H1 (cell line): ENCODE results near the gene ARHGAP22. TPM values are rescaled to one million over a fixed set of nuclear protein-coding genes. Genes with fewer than 3 reads are reported as not detected.

Experiments
- CTCF ChIA-PET: fragments of 300-600 bp; sonication (Branson Sonifier 250); formaldehyde crosslinking; loops from one replicate; lab custom pipeline; 2021; ENCODE audit not compliant: partially characterized antibody; lab: Charles Lee
- POLR2A ChIA-PET: fragments of 300-600 bp; sonication (Branson Sonifier 250); formaldehyde crosslinking; loops from one replicate; lab custom pipeline; 2021; ENCODE audit warnings: inconsistent platforms; ENCODE audit not compliant: partially characterized antibody; lab: Charles Lee
- DNase-seq, 2 experiments: peaks; one replicate each; pipeline versions ENCODE4 v3.0.0 to v3.0.0-alpha.2; 2010 to 2022; ENCODE audit warnings: low spot score in 2 of 2, low read depth in 1 of 2, mixed read lengths in 1 of 2
- FAIRE-seq: peaks from 2 replicates; lab custom pipeline; 2011; peaks lifted over from hg19 to GRCh38; lab: Jason Lieb, UNC
- H2AFZ ChIP-seq: 2 replicates; pipeline ENCODE4 v1.8.1; 2012; ENCODE audit warnings: low read length, inconsistent platforms
- H2AK5ac ChIP-seq: 2 replicates; pipeline ENCODE4 v1.6.1; 2013; ENCODE audit warnings: low read depth, low read length
- H2BK120ac ChIP-seq: replicated peaks from 2 replicates; pipeline ENCODE3; 2013; ENCODE audit warnings: low read depth, low read length, inconsistent platforms
- H2BK12ac ChIP-seq: 2 replicates; pipeline ENCODE4 v1.6.1; 2013; ENCODE audit warnings: low read depth, low read length
- H2BK15ac ChIP-seq: 2 replicates; pipeline ENCODE4 v1.6.1; 2013; ENCODE audit warnings: low read length
- H2BK20ac ChIP-seq: 2 replicates; pipeline ENCODE4 v1.6.1; 2013; ENCODE audit warnings: low read length
- H2BK5ac ChIP-seq: 2 replicates; pipeline ENCODE4 v1.6.1; 2013; ENCODE audit warnings: low read depth, low read length
- H3K14ac ChIP-seq: 2 replicates; pipeline ENCODE4 v1.6.1; 2013; ENCODE audit warnings: inconsistent platforms; ENCODE audit not compliant: insufficient read length
- H3K18ac ChIP-seq: 2 replicates; pipeline ENCODE4 v1.6.1; 2013; ENCODE audit warnings: low read length; ENCODE audit errors: extremely low read depth
- H3K23ac ChIP-seq: 2 replicates; pipeline ENCODE4 v1.6.1; 2013; ENCODE audit warnings: inconsistent platforms; ENCODE audit not compliant: insufficient read length
- H3K23me2 ChIP-seq: 2 replicates; pipeline ENCODE4 v1.6.1; 2013; ENCODE audit warnings: low read depth, low read length
- H3K27ac ChIP-seq: 2 replicates; pipeline ENCODE4 v1.6.1; 2011; ENCODE audit warnings: low read depth, low read length, inconsistent platforms
- H3K27me3 ChIP-seq, 4 experiments: replicated peaks in 1 of 4; 1 replicate in 1 of 4; 2 replicates in 3 of 4; pipeline versions ENCODE4 v1.6.1 to v1.8.1; 2011 to 2013; ENCODE audit warnings: low read length in 3 of 4, mild to moderate bottlenecking in 3 of 4, inconsistent platforms in 2 of 4, mixed read lengths in 2 of 4, moderate library complexity in 1 of 4; ENCODE audit not compliant: control insufficient read depth in 3 of 4, insufficient read depth in 3 of 4; ENCODE audit errors: extremely low read depth in 1 of 4
- H3K36me3 ChIP-seq, 4 experiments: 2 replicates each; pipeline versions ENCODE4 v1.6.1 to v1.8.1; 2011 to 2013; ENCODE audit warnings: mild to moderate bottlenecking in 4 of 4, low read length in 3 of 4, moderate library complexity in 2 of 4, control low read depth in 1 of 4, inconsistent platforms in 1 of 4; ENCODE audit not compliant: insufficient read depth in 4 of 4, control insufficient read depth in 2 of 4
- H3K4ac ChIP-seq: replicated peaks from 2 replicates; pipeline ENCODE3; 2013; ENCODE audit warnings: low read length, low read depth, mixed read lengths, inconsistent platforms; ENCODE audit not compliant: insufficient read length
- H3K4me1 ChIP-seq, 4 experiments: replicated peaks in 1 of 4; 1 replicate in 1 of 4; 2 replicates in 3 of 4; pipeline versions ENCODE4 v1.6.1 to v1.8.1; 2011 to 2013; ENCODE audit warnings: low read length in 3 of 4, inconsistent platforms in 2 of 4, mixed read lengths in 1 of 4; ENCODE audit not compliant: insufficient read depth in 4 of 4, control insufficient read depth in 3 of 4
- H3K4me2 ChIP-seq, 2 experiments: 2 replicates each; pipeline versions ENCODE4 v1.6.1 to v1.8.1; 2011 to 2013; ENCODE audit warnings: low read depth in 2 of 2, low read length in 2 of 2, control low read depth in 1 of 2, inconsistent platforms in 1 of 2, mild to moderate bottlenecking in 1 of 2; ENCODE audit not compliant: insufficient read depth in 1 of 2
- H3K4me3 ChIP-seq, 4 experiments: fragments of 200-600, 300-600 bp in 1 of 4; sonication (generic), shearing (Covaris generic), sonication (Bioruptor Twin) in 1 of 4; 2 replicates each; pipeline versions ENCODE4 v1.5.1 to v1.8.1; 2011 to 2016; ENCODE audit warnings: low read length in 4 of 4, low read depth in 3 of 4, control low read depth in 2 of 4, inconsistent platforms in 2 of 4, mild to moderate bottlenecking in 2 of 4, mixed read lengths in 1 of 4, moderate library complexity in 1 of 4; ENCODE audit not compliant: insufficient read depth in 2 of 4; ENCODE audit errors: extremely low read depth in 1 of 4
- H3K56ac ChIP-seq: replicated peaks from 2 replicates; pipeline ENCODE3; 2013; ENCODE audit warnings: low read depth, mild to moderate bottlenecking, mixed read lengths, low read length, inconsistent platforms; ENCODE audit not compliant: insufficient read length
- H3K79me1 ChIP-seq: 2 replicates; pipeline ENCODE4 v1.6.1; 2013; ENCODE audit warnings: low read depth, low read length, control low read depth
- H3K79me2 ChIP-seq, 2 experiments: 2 replicates each; pipeline versions ENCODE4 v1.6.1 to v1.8.1; 2012 to 2013; ENCODE audit warnings: low read length in 2 of 2, mild to moderate bottlenecking in 2 of 2, inconsistent platforms in 1 of 2; ENCODE audit not compliant: insufficient read depth in 2 of 2, control insufficient read depth in 1 of 2
- H3K9ac ChIP-seq, 4 experiments: replicated peaks in 1 of 4; 1 replicate in 1 of 4; 2 replicates in 3 of 4; pipeline versions ENCODE4 v1.6.1 to v1.8.1; 2011 to 2013; ENCODE audit warnings: low read depth in 3 of 4, low read length in 3 of 4, control low read depth in 2 of 4, mild to moderate bottlenecking in 2 of 4, moderate library complexity in 2 of 4, inconsistent platforms in 1 of 4; ENCODE audit errors: extremely low read depth in 1 of 4
- H3K9me3 ChIP-seq, 2 experiments: 2 replicates each; pipeline versions ENCODE4 v1.6.1 to v1.8.1; 2012 to 2013; ENCODE audit warnings: mild to moderate bottlenecking in 2 of 2, moderate library complexity in 2 of 2, control low read depth in 1 of 2, inconsistent platforms in 1 of 2, low read depth in 1 of 2, low read length in 1 of 2, mixed read lengths in 1 of 2; ENCODE audit not compliant: insufficient read depth in 2 of 2
- H4K20me1 ChIP-seq, 2 experiments: replicated peaks in 1 of 2; 2 replicates each; pipeline versions ENCODE3 to v1.8.1; 2011 to 2013; ENCODE audit warnings: inconsistent platforms in 2 of 2, low read length in 2 of 2, mild to moderate bottlenecking in 1 of 2; ENCODE audit not compliant: insufficient read depth in 2 of 2, control insufficient read depth in 1 of 2
- H4K5ac ChIP-seq: 2 replicates; pipeline ENCODE4 v1.6.1; 2013; ENCODE audit warnings: low read length, low read depth, mixed read lengths, inconsistent platforms; ENCODE audit not compliant: insufficient read length
- H4K8ac ChIP-seq: 2 replicates; pipeline ENCODE4 v1.8.0; 2013; ENCODE audit warnings: mild to moderate bottlenecking, moderate library complexity, low read length, inconsistent platforms; ENCODE audit not compliant: insufficient read depth; ENCODE audit errors: extremely low read depth
- H4K91ac ChIP-seq: replicated peaks from 2 replicates; pipeline ENCODE3; 2013; ENCODE audit warnings: low read length, mixed read lengths, inconsistent platforms; ENCODE audit not compliant: insufficient read length
- ATF3 ChIP-seq: IDR thresholded peaks from 2 replicates; pipeline ENCODE4 v1.6.1; 2011; ENCODE audit warnings: low read depth, mild to moderate bottlenecking, low read length; ENCODE audit not compliant: insufficient read depth
- CHD1 ChIP-seq: IDR thresholded peaks from 2 replicates; pipeline ENCODE4 v1.6.1; 2012; ENCODE audit warnings: low read depth, low read length, improper control_type of control experiment
- CHD2 ChIP-seq: IDR thresholded peaks from 2 replicates; pipeline ENCODE4 v1.6.1; 2012; ENCODE audit warnings: low read length, improper control_type of control experiment
- CTBP2 ChIP-seq: IDR thresholded peaks from 2 replicates; pipeline ENCODE4 v1.7.0; 2011; ENCODE audit warnings: borderline replicate concordance, mild to moderate bottlenecking, moderate library complexity, mixed read lengths, low read length; ENCODE audit not compliant: insufficient read depth, insufficient read length
- CTCF ChIP-seq, 3 experiments: IDR thresholded peaks; 1 replicate in 2 of 3; 2 replicates in 1 of 3; pipeline versions ENCODE4 v1.5.1 to v1.6.1; 2011; ENCODE audit warnings: low read length in 3 of 3, mild to moderate bottlenecking in 3 of 3, inconsistent platforms in 2 of 3, low read depth in 1 of 3, moderate library complexity in 1 of 3; ENCODE audit not compliant: insufficient read depth in 1 of 3; ENCODE audit errors: control extremely low read depth in 1 of 3
- EP300 ChIP-seq, 2 experiments: IDR thresholded peaks; 1 replicate in 1 of 2; 2 replicates in 1 of 2; pipeline ENCODE4 v1.6.1; 2011 to 2012; ENCODE audit warnings: low read depth in 2 of 2, low read length in 2 of 2, mild to moderate bottlenecking in 2 of 2, borderline replicate concordance in 1 of 2, inconsistent platforms in 1 of 2, moderate library complexity in 1 of 2
- GTF2F1 ChIP-seq: IDR thresholded peaks from 2 replicates; pipeline ENCODE4 v1.6.1; 2012; ENCODE audit warnings: low read depth, low read length, improper control_type of control experiment, borderline replicate concordance
- RXRA ChIP-seq: IDR thresholded peaks from 2 replicates; pipeline ENCODE4 v1.6.1; 2011; ENCODE audit warnings: low read depth, mild to moderate bottlenecking, low read length, moderate library complexity; ENCODE audit not compliant: insufficient read depth
- WGBS, 2 experiments: shearing (Covaris generic) in 1 of 2; methylation state at CpG; one replicate each; pipeline versions ENCODE4 v1.1.6 to v1.1.7; 2013 to 2015; ENCODE audit warnings: low lambda C conversion rate in 2 of 2, mixed read lengths in 2 of 2, inconsistent platforms in 1 of 2, low coverage in 1 of 2, missing lambda C conversion rate in 1 of 2; ENCODE audit not compliant: insufficient replicate concordance in 2 of 2, insufficient coverage in 1 of 2, insufficient read length in 1 of 2; ENCODE audit errors: extremely low coverage in 1 of 2, missing lambda C conversion rate in 1 of 2; 5-methylcytosine and 5-hydroxymethylcytosine counted together
- polyA plus RNA-seq, 7 experiments: library from polyadenylated mRNA; depleted of rRNA in 3 of 7; stranded (reverse) in 5 of 7; unstranded in 2 of 7; fragments of >200 nt in 5 of 7; fragments of 200-250 nt in 2 of 7; gene quantifications; 1 replicate in 5 of 7; 2 replicates in 1 of 7; 4 replicates in 1 of 7; pipeline versions ENCODE4 v1.2.1 to v1.2.3, GENCODE V29; 2011 to 2013; ENCODE audit warnings: missing spikeins in 2 of 7, mixed read lengths in 2 of 7
- total RNA-seq: library from RNA; stranded (reverse); fragmentation: NEBNext Ultra II Directional; extraction: Animal tissue kit (Norgen Biotek cat#: 25700); gene quantifications from 2 replicates; pipeline ENCODE4 v1.2.1, GENCODE V29; 2021

Gene ARHGAP22
- total and polyA plus RNA-seq, 2 of the 8 experiments (the other 6 are each of a cell fraction or from before 2014, with no cell fraction given), result 3.6 to 11.2 TPM

- DNase-seq (peak in 1 of 2 experiments; percentile 39), FAIRE-seq (no peak)
- TF ChIP-seq RXRA (no peak), CHD2 (no peak), GTF2F1 (no peak), CHD1 (no peak), EP300 (IDR thresholded peaks at IDR 0.05; ENCODE audit: borderline replicate concordance in 1 of 2, low read depth in 2 of 2, low read length in 2 of 2) (no peak), CTCF (IDR thresholded peaks at IDR 0.05; ENCODE audit: control extremely low read depth in 1 of 3, insufficient read depth in 1 of 3, low read depth in 1 of 3, low read length in 3 of 3) (no peak), ATF3 (no peak), CTBP2 (no peak)
Measured at GRCh38 chr10:48468866-48469511, 135.9 kb downstream of the ARHGAP22 start.

More at GRCh38 chr10:48468866-48469511, 135.9 kb downstream of the ARHGAP22 start:
- Histone ChIP-seq H3K4me3 (no peak overlapping the region), H4K8ac (no peak overlapping the region), H3K23me2 (peaks cover 4% of the 10 kb centered on the region; the same call in 1 of the 2 replicates), H3K4me1 (peaks cover 3 to 24% (median 17%) of the 10 kb centered on the region in 4 experiments; a peak in 6 of 7 replicates), H3K4me2 (no peak overlapping the region), H3K9me3 (no peaks in the 10 kb centered on the region), H2BK5ac (no peak overlapping the region), H3K27me3 (peaks cover 0 to 12% (median 8%) of the 10 kb centered on the region in 4 experiments; a peak in 4 of 7 replicates), H2AFZ (no peak overlapping the region), H3K9ac (no peak overlapping the region), H3K56ac (no peak overlapping the region), H3K79me2 (no peaks in the 10 kb centered on the region), H3K27ac (no peak overlapping the region), H3K79me1 (no peaks in the 10 kb centered on the region), H3K18ac (no peak overlapping the region), H2BK12ac (no peak overlapping the region), H2BK20ac (no peak overlapping the region), H4K5ac (no peak overlapping the region), H3K23ac (no peak overlapping the region), H2BK120ac (no peak overlapping the region), H3K36me3 (no peaks in the 10 kb centered on the region), H2AK5ac (0 out of 2 replicates have a peak overlapping the region, but pooled peaks have one; percentile 6), H4K20me1 (peaks cover 0 to 4% of the 10 kb centered on the region in 2 experiments), H4K91ac (no peak overlapping the region), H3K4ac (no peak overlapping the region), H2BK15ac (no peak overlapping the region), H3K14ac (no peak overlapping the region)
- ChIA-PET CTCF (interaction anchor here (0.7 to 3.5 kb wide), 15 partner anchors 10 to 190 kb away, joined by 3 to 15 read pairs (median 4); no protein-coding TSS in a partner anchor), POLR2A (interaction anchor here (0.9 kb wide), 1 partner anchor 12 kb away, joined by 3 read pairs; no protein-coding TSS in a partner anchor)
- WGBS, 2 experiments, result 93% methylated on average over 3 of the region's 3 CpGs; no CpG with 5 or more reads in 1 of the 2 experiments
